GM21360 (cell line): ENCODE data around the gene ZBTB5.
"Not testable (repeated sequence)": the region's sequence is repeated elsewhere in the genome, so short reads cannot be mapped to it uniquely, and the experiment has no call there.

Experiments
- ATAC-seq: cut with Tn5 transposase; IDR thresholded peaks from one replicate; pipeline ENCODE4 v1.9.1; 2021; ENCODE audit warnings: mild to moderate bottlenecking, moderate library complexity; ENCODE audit not compliant: unreplicated experiment

The ZBTB5 gene

GRCh38 chr9:37465249-37466036, at the start of gene ZBTB5:
TSS of gene ZBTB5 (minus strand) at chr9:37465450. CDS start at chr9:37442551, 22,899 bp downstream.
- peak; percentile 72 for ATAC-seq

GRCh38 chr9:37514999-37515398, 49.7 kb upstream of the ZBTB5 start:
- ATAC-seq = no peak

- ATAC-seq = not testable (repeated sequence)
Observed at GRCh38 chr9:37514415-37514814, 49.2 kb upstream of the ZBTB5 start.

GRCh38 chr9:37512437-37512836, 47.2 kb upstream of the ZBTB5 start:
- ATAC-seq = no peak

- no peak for ATAC-seq
Observed at GRCh38 chr9:37511016-37512010, 46.1 kb upstream of the ZBTB5 start.

GRCh38 chr9:37510053-37510452, 44.8 kb upstream of the ZBTB5 start:
- not testable (repeated sequence) for ATAC-seq

GRCh38 chr9:37509536-37509935, 44.3 kb upstream of the ZBTB5 start:
- no peak for ATAC-seq

- no peak for ATAC-seq
Observed at GRCh38 chr9:37508834-37509206, 43.6 kb upstream of the ZBTB5 start.

- ATAC-seq = no peak
Observed at GRCh38 chr9:37508135-37508833, 43.0 kb upstream of the ZBTB5 start.

GRCh38 chr9:37507566-37508134, 42.4 kb upstream of the ZBTB5 start:
- ATAC-seq = no peak

GRCh38 chr9:37504605-37505004, 39.4 kb upstream of the ZBTB5 start:
- ATAC-seq = no peak

GRCh38 chr9:37503736-37504135, 38.5 kb upstream of the ZBTB5 start:
- no peak for ATAC-seq

GRCh38 chr9:37501957-37502596, 36.8 kb upstream of the ZBTB5 start:
- ATAC-seq = no peak

- no peak for ATAC-seq
Observed at GRCh38 chr9:37499297-37499696, 34.0 kb upstream of the ZBTB5 start.

GRCh38 chr9:37498457-37498856, 33.2 kb upstream of the ZBTB5 start:
- no peak for ATAC-seq

GRCh38 chr9:37497320-37497719, 32.1 kb upstream of the ZBTB5 start:
- ATAC-seq = no peak

GRCh38 chr9:37496020-37496419, 30.8 kb upstream of the ZBTB5 start:
- no peak for ATAC-seq

GRCh38 chr9:37495571-37495970, 30.3 kb upstream of the ZBTB5 start:
- no peak for ATAC-seq

- ATAC-seq = no peak
Observed at GRCh38 chr9:37491939-37492338, 26.7 kb upstream of the ZBTB5 start.
